ENCODE measurements around the gene ROBO1.

ROBO1 gene

GRCh38 chr3:78963771-78964170 is 804.0 kb downstream of the ROBO1 start:
- DNase-seq = no peak

GRCh38 chr3:78957456-78957855 is 810.3 kb downstream of the ROBO1 start:
- no peak for DNase-seq

GRCh38 chr3:78951342-78951945 is 816.4 kb downstream of the ROBO1 start:
- DNase-seq = no peak

DNA sequence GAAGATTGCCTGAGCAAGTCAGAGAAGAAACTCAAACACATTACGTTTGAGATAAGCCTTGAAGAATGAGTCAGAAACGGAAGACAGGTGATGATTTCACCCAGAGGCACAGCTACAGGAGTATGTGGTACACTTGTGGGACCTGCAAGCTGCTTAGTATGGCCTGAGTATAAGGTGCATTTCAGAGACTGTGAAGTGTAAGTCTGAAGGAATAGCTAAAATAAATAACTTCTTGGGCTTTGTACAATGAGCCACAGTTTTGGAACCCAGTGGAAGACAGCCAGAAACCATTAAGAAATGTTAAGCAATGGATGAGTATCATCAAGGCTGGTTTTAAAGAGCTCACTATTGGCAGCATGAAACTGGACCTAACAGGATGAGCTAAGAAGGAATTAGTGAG is 826.2 kb downstream of the ROBO1 start:
- no peak for DNase-seq

DNA sequence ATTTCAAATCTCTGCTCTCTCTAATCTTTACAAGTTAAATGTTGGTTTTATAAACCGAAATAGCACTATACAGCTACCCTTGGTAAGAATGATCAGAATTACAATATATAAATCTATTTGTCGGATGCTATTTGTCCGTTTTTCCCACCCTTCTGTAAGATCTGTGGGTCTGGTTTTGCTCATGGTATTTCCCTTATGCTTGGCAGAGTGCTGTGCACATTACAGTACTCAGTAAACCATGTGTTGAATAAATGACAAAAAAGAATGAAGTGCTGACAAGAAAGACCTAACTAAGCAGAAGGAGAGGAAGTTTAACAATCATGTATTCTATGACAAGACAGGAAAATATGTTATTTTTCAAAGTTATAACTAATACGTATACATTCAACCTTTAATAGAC is 827.2 kb downstream of the ROBO1 start:
- DNase-seq = no peak

DNA sequence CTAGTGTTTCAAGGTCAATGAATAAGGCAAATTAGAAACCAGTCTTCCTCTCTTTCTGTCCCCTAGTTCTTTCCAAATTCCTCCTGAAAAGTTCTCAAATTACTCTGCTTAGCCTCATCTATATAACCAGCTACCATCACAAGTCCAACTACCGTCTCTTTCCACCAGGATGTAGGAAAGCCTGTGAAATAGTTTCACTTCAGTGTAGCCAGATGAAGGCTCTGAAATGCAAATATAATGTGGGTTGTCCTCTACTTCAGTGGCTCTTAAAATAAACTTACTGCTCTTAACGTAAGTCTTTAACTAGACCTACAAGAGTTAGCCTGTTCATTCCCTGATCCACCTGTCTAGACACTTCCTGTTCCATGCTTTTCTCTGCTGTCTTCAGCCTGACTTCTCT is 827.7 kb downstream of the ROBO1 start:
- DNase-seq = no peak

GRCh38 chr3:78937475-78937874 is 830.3 kb downstream of the ROBO1 start:
- no peak for DNase-seq

DNA sequence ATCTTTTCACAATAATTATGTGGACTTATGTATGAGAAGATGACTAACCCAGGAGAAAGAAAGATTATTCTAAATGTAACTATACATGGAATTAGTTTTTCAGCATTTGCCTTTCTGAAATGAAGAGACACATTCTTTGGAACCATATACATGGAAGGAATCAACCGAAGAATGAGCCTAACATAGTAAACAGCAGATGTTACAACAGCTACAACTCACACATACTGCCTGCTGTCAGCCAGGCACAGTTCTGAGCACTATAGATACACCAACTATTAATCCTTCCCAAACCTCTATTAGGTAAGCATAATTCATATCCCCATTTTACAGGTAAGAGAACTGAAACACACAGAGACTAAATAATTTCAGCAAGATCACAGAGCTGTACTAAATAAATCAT is 840.0 kb downstream of the ROBO1 start:
- no peak for DNase-seq

DNA sequence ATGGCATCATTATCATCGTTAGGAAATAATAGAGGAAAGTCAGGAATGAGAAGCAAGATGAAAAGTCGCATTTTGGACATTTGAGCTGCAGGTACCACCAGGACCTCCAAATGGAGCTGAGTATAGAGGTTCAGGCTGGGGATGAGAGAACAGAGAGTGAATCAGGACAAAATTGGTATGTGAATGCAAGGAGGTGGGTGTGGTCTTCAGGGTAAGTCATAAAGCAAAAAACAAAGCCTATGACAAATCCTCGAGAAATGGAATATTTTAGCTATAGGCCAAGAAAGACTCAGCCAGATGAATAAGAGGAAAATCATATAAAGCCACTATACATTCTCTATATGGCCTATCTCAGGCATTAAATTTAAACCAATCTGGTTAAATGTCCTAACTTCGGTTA is 841.3 kb downstream of the ROBO1 start:
- DNase-seq = no peak

DNA sequence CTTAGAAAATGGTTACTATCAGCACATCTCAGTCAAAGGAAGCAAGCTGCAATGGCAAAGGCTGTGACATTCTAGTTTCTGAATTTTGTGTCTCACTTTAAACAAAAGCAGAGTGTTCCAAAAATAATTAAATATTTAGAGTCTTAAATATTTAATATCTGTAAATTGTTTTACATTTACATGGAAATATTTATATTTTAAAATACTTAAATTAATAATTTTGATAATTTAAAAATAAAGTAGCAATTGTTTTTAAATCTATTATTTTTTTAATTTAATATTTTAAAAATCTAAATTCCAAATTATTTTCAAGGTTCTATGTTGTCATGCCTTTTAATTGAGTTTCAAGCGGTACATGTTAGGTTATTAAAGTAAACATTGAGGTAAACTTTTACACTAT is 843.1 kb downstream of the ROBO1 start:
- DNase-seq = no peak

GRCh38 chr3:78919021-78919755 is 848.6 kb downstream of the ROBO1 start:
- DNase-seq = no peak

GRCh38 chr3:78918361-78919020 is 849.3 kb downstream of the ROBO1 start:
- no peak for DNase-seq

DNA sequence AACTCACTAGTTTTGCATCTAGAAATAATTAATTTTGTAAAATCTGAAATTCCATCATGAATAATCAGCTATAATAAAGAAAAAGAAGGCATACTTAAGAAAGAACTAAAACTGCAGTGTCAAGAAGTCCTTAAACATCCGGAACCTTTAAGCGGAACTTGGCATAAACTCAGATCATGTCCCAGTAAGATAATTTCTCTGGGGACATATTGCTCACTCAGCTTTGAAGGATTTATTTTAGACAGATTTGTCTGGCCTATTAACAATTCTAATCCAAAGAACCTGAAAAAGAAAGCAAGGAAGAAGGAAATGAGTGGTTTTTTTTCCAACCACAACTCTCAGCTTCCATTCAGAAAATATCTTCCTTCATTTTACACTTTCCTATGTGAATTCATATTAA is 850.3 kb downstream of the ROBO1 start:
- no peak for DNase-seq

DNA sequence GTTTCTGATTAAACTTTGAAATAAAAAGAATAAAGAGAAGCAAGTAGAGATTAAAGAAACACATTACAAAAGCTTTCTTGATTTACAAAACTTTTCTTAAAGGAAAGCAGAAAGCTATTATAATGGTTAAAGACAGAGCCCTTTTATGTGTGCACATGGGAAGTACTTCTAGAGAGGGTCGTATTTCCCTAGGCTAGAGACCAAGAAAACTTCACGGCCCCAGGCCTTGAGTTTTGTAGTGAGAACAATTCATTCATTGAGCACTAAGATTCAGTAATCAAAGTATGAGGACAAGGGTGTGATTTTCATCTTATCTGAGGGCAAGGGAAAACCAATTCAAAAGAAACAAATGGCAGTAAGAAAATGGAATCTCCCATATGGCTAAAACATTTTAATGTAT is 854.1 kb downstream of the ROBO1 start:
- DNase-seq = no peak

DNA sequence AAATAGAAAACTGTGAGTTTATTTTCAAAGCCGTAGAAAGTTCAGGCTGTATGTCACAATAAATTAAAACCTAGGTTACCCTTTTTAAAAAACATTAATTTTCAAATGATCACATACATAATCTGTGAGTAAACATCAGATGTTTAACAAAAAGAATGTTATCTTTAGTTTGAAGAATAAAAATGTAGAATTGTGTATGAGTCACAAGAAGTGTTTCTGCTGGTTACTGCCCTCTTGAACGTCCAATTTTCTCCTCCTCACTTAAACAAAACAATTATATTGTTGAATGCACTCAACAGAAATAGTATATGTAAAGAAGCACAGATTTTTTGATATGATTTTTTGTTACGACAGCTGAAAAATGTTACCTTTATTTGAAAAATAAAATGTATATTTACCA is 855.1 kb downstream of the ROBO1 start:
- no peak for DNase-seq

DNA sequence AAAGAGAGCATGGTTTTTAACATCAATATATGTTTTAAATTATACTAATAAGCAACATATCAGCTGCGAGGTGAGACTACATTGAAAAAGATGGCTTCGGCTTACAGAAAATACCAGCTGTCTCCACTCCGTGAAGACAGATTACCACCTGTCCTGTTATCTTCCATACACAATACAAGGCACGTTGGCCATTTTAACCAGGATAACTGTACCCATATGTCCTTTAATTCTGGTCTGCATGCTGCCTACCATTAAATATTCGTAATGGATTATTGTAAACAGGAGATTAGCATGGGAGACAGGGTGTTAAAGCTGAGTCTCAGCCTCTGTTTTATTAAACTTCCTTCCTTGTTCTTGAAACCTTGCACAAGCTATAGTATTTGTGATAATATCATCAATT is 855.5 kb downstream of the ROBO1 start:
- no peak for DNase-seq

GRCh38 chr3:78911394-78911793 is 856.4 kb downstream of the ROBO1 start:
- DNase-seq = no peak

DNA sequence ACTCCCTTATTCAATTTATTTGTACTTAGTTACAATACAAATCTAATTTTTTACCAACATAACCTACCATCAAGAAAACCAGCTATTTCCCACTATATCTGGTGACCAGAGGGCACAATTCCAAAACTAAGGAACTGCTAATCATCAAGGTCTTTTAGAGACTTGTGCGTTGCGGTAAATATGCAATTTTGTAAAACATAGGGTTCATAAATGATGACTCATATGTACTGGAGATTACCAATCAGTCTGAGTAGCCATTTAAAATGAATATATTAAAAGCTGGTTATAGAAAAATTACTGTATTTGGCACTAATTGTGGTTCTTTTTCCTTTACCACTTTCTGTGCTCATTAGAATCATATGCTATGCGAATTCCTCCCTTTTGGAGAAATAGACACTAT is 859.6 kb downstream of the ROBO1 start:
- no peak for DNase-seq

- no peak for DNase-seq
Measured at GRCh38 chr3:78907367-78907766, 860.4 kb downstream of the ROBO1 start.

DNA sequence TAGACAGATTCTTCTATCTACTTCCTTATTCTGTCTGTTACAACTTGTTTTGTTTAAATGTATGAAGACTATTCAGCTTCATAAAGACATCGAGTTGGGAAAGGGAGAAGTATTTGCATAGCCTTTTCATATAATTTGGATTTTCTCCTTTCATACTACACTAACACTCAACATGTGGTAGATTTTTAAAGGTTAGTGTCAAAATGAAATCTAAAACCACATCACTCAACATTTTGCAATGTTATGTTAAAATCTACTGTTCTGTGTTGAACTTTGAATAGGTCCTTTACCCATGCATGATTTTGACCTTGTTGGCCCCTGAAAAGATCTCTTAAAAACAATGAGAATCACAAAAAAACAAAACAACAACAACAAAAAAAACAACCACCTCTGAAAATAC is 860.9 kb downstream of the ROBO1 start:
- DNase-seq = no peak

DNA sequence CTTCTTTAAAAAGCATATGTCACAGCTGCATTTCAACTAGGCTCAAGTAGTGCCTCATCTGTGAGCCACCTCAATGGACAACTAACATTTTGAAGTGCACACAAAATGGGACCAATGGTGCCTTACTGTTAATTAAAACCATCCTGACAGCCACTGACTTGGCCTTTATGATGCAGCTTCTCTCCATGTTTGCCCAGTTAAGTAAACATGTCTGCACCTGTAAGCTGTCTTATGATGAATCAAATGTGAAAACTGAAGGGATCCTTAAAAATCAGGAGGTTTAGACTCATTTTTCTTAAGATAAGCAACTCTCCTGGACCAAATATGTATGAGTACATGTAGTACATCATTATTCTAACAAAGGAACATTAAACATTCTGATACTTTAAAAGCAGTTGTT is 861.6 kb downstream of the ROBO1 start:
- DNase-seq = no peak

DNA sequence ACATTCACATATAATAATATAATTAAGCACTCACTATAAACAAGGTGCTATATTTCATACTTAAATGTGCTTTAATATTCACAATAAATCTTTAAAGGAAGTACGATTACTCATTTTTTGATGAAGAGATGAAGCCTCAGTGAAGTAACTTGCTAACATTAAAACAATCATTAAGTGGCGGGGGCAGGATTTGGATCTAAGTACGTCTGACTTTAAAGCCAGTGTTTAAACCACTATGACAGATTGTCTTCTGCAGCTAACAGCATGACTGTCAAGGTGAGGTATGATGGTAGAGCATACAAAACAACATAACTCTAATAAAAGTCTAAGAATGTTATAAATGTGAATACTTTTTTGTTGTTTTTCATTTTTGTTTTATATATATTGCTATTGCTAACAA is 862.1 kb downstream of the ROBO1 start:
- no peak for DNase-seq

DNA sequence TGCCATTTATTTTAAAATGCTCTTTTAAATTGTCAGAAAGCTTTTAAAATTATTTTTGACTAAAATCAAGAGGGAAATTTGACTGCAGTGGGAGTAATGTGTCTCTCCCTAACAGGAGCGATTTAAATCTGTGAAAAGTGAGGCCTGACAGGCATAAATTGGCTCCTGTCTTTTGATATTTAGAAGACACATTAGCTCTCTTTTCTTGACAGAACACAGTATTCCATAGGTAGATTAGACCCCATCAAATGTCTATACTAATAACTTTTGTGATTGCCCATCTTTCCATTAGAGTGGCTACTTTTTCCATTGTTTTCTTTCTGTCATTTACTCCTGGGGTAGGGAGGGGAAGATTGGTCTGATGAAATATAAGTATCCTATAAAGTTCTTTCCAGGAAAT is 866.3 kb downstream of the ROBO1 start:
- DNase-seq = no peak

GRCh38 chr3:78900880-78901279 is 866.9 kb downstream of the ROBO1 start:
- DNase-seq = no peak

- DNase-seq = no peak
Measured at GRCh38 chr3:78900426-78900825, 867.4 kb downstream of the ROBO1 start.
